ENCODE measurements around the gene PIRT.
A peak's percentile ranks its signal among the peaks of the same experiment; 100 is the strongest.
"Not testable (repeated sequence)": the region's sequence is repeated elsewhere in the genome, so short reads cannot be mapped to it uniquely, and the experiment has no call there.

Gene PIRT

GRCh38 chr17:10837921-10838320, at the start of gene PIRT:
TSS of gene PIRT (minus strand) at chr17:10838087. CDS start at chr17:10825645, 12,442 bp downstream.
- H3K36me3 Mint-ChIP-seq = no peaks in the 10 kb centered on the region
- no peaks in the 10 kb centered on the region for H3K4me1 Mint-ChIP-seq
- CTCF ChIA-PET = no interaction called here
- H3K27me3 Mint-ChIP-seq = peaks cover 4% of the 10 kb centered on the region
- no peaks in the 10 kb centered on the region for H3K9me3 Mint-ChIP-seq
- H3K27ac Mint-ChIP-seq = peak within 1 kb of the TSS; percentile 58
- H3K4me3 Mint-ChIP-seq = no peak within 1 kb of the TSS
- no peak for DNase-seq

- Mint-ChIP-seq H3K9me3 (no peaks in the 10 kb centered on the region), H3K4me1 (no peaks in the 10 kb centered on the region), H3K4me3 (no peak overlapping the region), H3K36me3 (no peaks in the 10 kb centered on the region), H3K27me3 (no peaks in the 10 kb centered on the region), H3K27ac (no peak overlapping the region)
- CTCF ChIA-PET = no interaction called here
- DNase-seq = no peak
These were observed 44.1 kb upstream of the PIRT start for GRCh38 chr17:10881959-10882358.

- Mint-ChIP-seq H3K36me3 (no peaks in the 10 kb centered on the region), H3K4me3 (no peak overlapping the region), H3K9me3 (no peaks in the 10 kb centered on the region), H3K27ac (no peak overlapping the region), H3K27me3 (peaks cover 10% of the 10 kb centered on the region), H3K4me1 (no peaks in the 10 kb centered on the region)
- CTCF ChIA-PET = interaction anchor here (0.9 to 1.4 kb wide), 2 partner anchors 10 to 420 kb away, joined by 3 read pairs; no protein-coding TSS in a partner anchor
- DNase-seq = no peak
These were observed 41.4 kb upstream of the PIRT start for GRCh38 chr17:10879190-10879836.

- DNase-seq = peak; percentile 43
- CTCF ChIA-PET = interaction anchor here (0.5 to 2.1 kb wide), 13 partner anchors 8 to 768 kb away, joined by 3 to 12 read pairs (median 3); no protein-coding TSS in a partner anchor
- peaks cover 10% of the 10 kb centered on the region for H3K27me3 Mint-ChIP-seq
These were observed 38.2 kb upstream of the PIRT start for GRCh38 chr17:10875984-10876555.

GRCh38 chr17:10875430-10875851, 37.6 kb upstream of the PIRT start:
- Mint-ChIP-seq H3K27me3 (peaks cover 10% of the 10 kb centered on the region), H3K9me3 (no peaks in the 10 kb centered on the region), H3K4me1 (no peaks in the 10 kb centered on the region), H3K27ac (no peak overlapping the region), H3K4me3 (no peak overlapping the region), H3K36me3 (no peaks in the 10 kb centered on the region)
- CTCF ChIA-PET = interaction anchor here (0.5 to 2.1 kb wide), 12 partner anchors 9 to 1824 kb away, joined by 3 to 12 read pairs (median 3); no protein-coding TSS in a partner anchor
- DNase-seq = peak; percentile 43

More at GRCh38 chr17:10875984-10876555, 38.2 kb upstream of the PIRT start:
- Mint-ChIP-seq H3K4me3 (no peak overlapping the region), H3K27ac (no peak overlapping the region), H3K36me3 (no peaks in the 10 kb centered on the region), H3K4me1 (no peaks in the 10 kb centered on the region), H3K9me3 (no peaks in the 10 kb centered on the region)

- Mint-ChIP-seq H3K4me1 (no peaks in the 10 kb centered on the region), H3K36me3 (no peaks in the 10 kb centered on the region), H3K27ac (no peak overlapping the region), H3K27me3 (peaks cover 10% of the 10 kb centered on the region), H3K4me3 (no peak overlapping the region), H3K9me3 (no peaks in the 10 kb centered on the region)
- no peak for DNase-seq
- CTCF ChIA-PET = no interaction called here
These were observed 34.0 kb upstream of the PIRT start for GRCh38 chr17:10871914-10872313.

- DNase-seq = no peak
- Mint-ChIP-seq H3K36me3 (no peaks in the 10 kb centered on the region), H3K4me1 (no peaks in the 10 kb centered on the region), H3K9me3 (no peaks in the 10 kb centered on the region), H3K27me3 (peaks cover 6% of the 10 kb centered on the region), H3K27ac (no peak overlapping the region), H3K4me3 (no peak overlapping the region)
- CTCF ChIA-PET = no interaction called here
These were observed 32.6 kb upstream of the PIRT start for GRCh38 chr17:10870336-10871050.

GRCh38 chr17:10868744-10869143, 30.9 kb upstream of the PIRT start:
- not testable (repeated sequence) for H3K4me1 Mint-ChIP-seq, H3K36me3 Mint-ChIP-seq, DNase-seq, H3K27me3 Mint-ChIP-seq, H3K4me3 Mint-ChIP-seq, H3K27ac Mint-ChIP-seq, H3K9me3 Mint-ChIP-seq
- CTCF ChIA-PET = interaction anchor here (0.9 kb wide), 1 partner anchor 10 kb away, joined by 3 read pairs; no protein-coding TSS in a partner anchor

- Mint-ChIP-seq H3K4me1 (no peaks in the 10 kb centered on the region), H3K27me3 (no peaks in the 10 kb centered on the region), H3K4me3 (no peak overlapping the region), H3K36me3 (no peaks in the 10 kb centered on the region), H3K9me3 (no peaks in the 10 kb centered on the region), H3K27ac (no peak overlapping the region)
- no peak for DNase-seq
- CTCF ChIA-PET = no interaction called here
These were observed 21.2 kb upstream of the PIRT start for GRCh38 chr17:10859051-10859450.

GRCh38 chr17:10857976-10858375, 20.1 kb upstream of the PIRT start:
- no peaks in the 10 kb centered on the region for H3K4me1 Mint-ChIP-seq
- H3K27ac Mint-ChIP-seq = no peak overlapping the region
- DNase-seq = no peak
- H3K4me3 Mint-ChIP-seq = no peak overlapping the region
- no peaks in the 10 kb centered on the region for H3K36me3 Mint-ChIP-seq
- H3K27me3 Mint-ChIP-seq = no peaks in the 10 kb centered on the region
- H3K9me3 Mint-ChIP-seq = no peaks in the 10 kb centered on the region
- CTCF ChIA-PET = no interaction called here

- H3K36me3 Mint-ChIP-seq, DNase-seq, H3K4me3 Mint-ChIP-seq, H3K9me3 Mint-ChIP-seq, H3K4me1 Mint-ChIP-seq, H3K27ac Mint-ChIP-seq: not testable (repeated sequence)
- CTCF ChIA-PET = interaction anchor here (1.3 kb wide), 1 partner anchor 109 kb away, joined by 5 read pairs; no protein-coding TSS in a partner anchor
- H3K27me3 Mint-ChIP-seq = peaks cover 26% of the 10 kb centered on the region
These were observed 8.7 kb upstream of the PIRT start for GRCh38 chr17:10846636-10847035.

GRCh38 chr17:10845388-10845751, 7.5 kb upstream of the PIRT start:
- DNase-seq = no peak
- peaks cover 8% of the 10 kb centered on the region for H3K4me1 Mint-ChIP-seq
- CTCF ChIA-PET = interaction anchor here (0.8 to 3.9 kb wide), 6 partner anchors 72 to 216 kb away, joined by 3 to 30 read pairs (median 7); no protein-coding TSS in a partner anchor

GRCh38 chr17:10844621-10845387, 6.9 kb upstream of the PIRT start:
- Mint-ChIP-seq H3K36me3 (no peaks in the 10 kb centered on the region), H3K9me3 (no peaks in the 10 kb centered on the region), H3K4me3 (peak overlapping the region; percentile 68), H3K27ac (no peak overlapping the region), H3K4me1 (peaks cover 8% of the 10 kb centered on the region), H3K27me3 (peaks cover 26% of the 10 kb centered on the region)
- peak; percentile 82 for DNase-seq
- CTCF ChIA-PET = interaction anchor here (0.7 to 3.9 kb wide), 10 partner anchors 9 to 216 kb away, joined by 3 to 30 read pairs (median 4); no protein-coding TSS in a partner anchor

More at GRCh38 chr17:10845388-10845751, 7.5 kb upstream of the PIRT start:
- H3K9me3 Mint-ChIP-seq = no peaks in the 10 kb centered on the region
- H3K27me3 Mint-ChIP-seq = peaks cover 26% of the 10 kb centered on the region
- no peaks in the 10 kb centered on the region for H3K36me3 Mint-ChIP-seq
- peak overlapping the region; percentile 68 for H3K4me3 Mint-ChIP-seq
- no peak overlapping the region for H3K27ac Mint-ChIP-seq

GRCh38 chr17:10843811-10844210, 5.9 kb upstream of the PIRT start:
- CTCF ChIA-PET = interaction anchor here (1.1 to 3.9 kb wide), 5 partner anchors 8 to 215 kb away, joined by 3 to 30 read pairs (median 9); no protein-coding TSS in a partner anchor
- H3K9me3 Mint-ChIP-seq = no peaks in the 10 kb centered on the region
- peaks cover 26% of the 10 kb centered on the region for H3K27me3 Mint-ChIP-seq
- peaks cover 8% of the 10 kb centered on the region for H3K4me1 Mint-ChIP-seq
- DNase-seq = no peak
- H3K4me3 Mint-ChIP-seq = no peak overlapping the region
- no peak overlapping the region for H3K27ac Mint-ChIP-seq
- H3K36me3 Mint-ChIP-seq = no peaks in the 10 kb centered on the region
